Measurements from ENCODE around the gene CLEC1A.

The CLEC1A gene

GRCh38 chr12:10101042-10101579, 2.3 kb upstream of the CLEC1A start:
- DNase-seq (ENCODE audit: low spot score) = no peak

- no peak for DNase-seq (ENCODE audit: low spot score)
Measured at GRCh38 chr12:10097521-10097920, 1.3 kb downstream of the CLEC1A start.

GRCh38 chr12:10095971-10096370, 2.8 kb downstream of the CLEC1A start:
- no peak for DNase-seq (ENCODE audit: low spot score)

DNA sequence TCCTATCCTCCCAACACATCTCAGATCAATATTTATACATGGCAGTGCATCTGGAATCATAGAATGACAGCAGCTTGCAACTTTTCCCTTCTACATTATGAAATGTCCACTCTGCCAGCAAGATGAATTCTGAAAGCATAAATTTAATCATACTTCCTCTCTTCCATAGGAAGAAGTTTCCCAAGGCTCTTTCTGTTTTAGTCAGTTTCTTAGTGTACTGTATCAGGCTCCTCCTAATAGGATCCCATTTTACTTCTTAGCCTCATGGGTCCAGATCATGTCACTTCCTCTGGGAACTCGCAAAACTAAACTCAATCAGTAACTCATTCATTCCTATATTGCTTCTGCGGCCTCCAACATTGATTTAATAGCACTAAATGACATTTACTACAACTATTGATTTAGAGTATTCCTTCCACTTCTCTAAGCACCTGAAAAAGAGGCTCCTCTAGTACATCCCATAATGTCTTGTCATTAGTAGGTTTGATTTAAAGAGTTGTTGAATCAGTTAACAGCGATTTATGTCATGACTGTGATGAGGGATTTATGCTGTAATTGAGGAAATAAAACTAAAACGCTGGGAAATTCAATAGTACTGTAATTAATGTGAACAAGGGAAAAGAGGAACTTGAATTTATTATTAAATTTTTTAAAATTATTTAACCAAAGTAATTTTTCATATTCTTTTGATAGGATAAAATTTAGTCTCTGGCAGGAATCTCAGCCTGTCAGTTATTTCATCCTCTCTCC, 4.0 kb downstream of the CLEC1A start:
- DNase-seq (ENCODE audit: low spot score) = no peak

DNA sequence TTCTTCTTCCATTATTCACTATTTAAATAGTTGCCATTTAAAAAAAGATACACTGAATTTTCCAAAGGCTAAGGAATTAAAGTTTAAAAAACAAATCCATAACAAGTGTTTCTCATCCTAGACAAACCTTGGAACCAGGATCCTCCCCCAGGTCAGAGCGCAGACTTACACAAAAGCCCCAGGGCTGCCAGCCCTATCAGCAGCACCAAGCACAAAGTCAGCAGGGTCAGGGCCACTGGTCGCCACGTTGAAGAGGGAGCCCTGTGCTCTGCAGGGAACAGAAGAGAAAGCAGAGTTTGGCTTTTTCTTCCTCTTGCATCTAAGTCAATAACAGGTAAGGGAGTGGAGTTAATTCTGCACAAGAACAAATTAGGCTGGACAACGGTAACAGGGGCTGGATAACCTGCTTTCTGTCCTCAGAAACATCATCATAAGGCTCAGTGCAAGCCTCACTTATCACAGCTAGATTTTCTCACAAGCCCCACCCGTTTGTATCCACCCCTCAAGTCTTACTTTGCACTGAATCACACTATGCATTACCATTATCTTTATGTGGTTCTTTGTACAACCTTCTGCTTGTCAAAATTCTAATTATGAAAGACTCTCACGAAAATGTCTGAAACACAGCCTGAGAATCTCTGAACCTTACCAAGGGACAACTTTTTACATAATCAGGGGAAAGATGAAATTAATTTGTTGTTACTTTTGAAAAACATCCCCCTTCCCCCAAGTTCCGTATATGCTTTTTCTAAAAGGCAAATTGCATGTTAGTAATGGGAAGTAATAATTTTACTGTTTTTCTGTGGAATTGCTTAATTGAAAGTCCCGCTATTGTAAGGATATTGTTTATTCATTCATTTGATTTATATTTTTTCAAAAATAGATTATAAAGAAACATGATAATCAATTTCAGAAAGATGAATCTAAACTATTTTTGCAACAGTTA, 9.6 kb downstream of the CLEC1A start:
- no peak for DNase-seq (ENCODE audit: low spot score)

DNA sequence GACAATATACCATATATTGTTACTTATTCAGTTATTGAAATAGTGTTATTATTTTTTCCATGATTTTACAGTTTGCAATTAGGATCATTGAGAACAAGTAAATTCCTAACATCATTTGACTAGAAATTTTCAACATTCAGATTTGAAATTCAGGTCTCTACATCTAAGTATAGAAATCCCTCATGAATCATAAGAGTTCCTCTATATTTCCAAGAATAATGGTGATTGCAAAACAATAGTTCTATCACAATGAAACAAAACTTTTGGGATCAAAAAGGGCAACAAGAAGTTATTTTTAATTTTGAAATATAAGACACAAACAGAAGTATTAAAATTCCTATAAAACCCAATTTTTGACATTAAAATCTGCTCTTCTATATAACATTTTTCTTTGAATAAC, 10.8 kb downstream of the CLEC1A start:
- DNase-seq (ENCODE audit: low spot score) = no peak

GRCh38 chr12:10086387-10086786, 12.4 kb downstream of the CLEC1A start:
- no peak for DNase-seq (ENCODE audit: low spot score)

DNA sequence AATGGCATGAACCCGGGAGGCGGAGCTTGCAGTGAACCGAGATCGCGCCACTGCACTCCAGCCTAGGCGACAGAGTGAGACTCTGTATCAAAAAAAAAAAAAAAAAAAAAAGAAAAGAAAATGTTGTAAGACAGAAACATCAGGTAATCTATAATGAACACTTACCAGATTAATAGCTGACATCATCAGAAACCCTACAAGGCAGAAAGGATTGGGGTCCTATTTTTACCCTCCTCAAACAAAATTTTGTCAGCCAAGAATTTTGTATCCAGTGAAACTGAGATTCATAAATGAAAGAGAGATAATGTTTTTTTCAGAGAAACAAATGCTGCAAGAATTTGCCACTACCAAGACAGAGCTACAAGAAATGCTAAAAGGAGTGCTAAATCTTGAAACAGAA, 14.1 kb downstream of the CLEC1A start:
- no peak for DNase-seq (ENCODE audit: low spot score)

DNA sequence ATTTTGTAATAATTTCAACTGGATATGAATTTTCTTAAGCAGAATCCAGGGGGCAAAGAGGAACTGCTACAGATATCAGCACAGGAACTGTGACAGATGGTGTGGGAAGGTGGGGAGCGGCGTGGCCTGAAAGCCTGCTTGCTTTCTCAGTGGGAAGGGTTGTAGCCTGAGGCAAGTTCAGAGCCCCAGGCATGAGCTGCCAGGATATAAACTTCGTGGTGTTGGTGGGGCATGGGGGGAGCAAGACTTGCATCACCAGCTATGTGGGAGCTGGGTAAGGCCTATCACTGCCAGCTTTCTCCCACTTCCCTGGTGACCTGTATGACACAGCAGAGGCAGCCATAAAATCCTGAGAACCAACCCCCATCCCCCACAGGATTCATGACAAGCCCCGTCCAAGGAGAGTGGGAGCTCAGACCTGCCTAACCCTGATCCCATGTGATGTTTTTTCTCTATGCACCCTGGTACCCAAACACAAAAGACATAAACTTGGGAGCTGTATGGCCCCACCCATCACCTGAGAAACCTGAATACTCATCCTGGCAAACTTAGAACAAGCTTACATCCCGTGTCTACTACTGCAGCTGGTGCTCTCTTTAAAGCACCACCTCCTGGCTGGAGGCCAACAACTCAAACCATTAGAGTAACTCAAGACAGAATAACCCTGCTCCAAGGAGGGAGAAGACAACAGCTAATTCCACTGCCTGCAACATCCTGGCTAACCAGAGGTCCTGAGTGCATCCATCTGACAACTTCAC, 16.5 kb downstream of the CLEC1A start:
- no peak for DNase-seq (ENCODE audit: low spot score)

DNA sequence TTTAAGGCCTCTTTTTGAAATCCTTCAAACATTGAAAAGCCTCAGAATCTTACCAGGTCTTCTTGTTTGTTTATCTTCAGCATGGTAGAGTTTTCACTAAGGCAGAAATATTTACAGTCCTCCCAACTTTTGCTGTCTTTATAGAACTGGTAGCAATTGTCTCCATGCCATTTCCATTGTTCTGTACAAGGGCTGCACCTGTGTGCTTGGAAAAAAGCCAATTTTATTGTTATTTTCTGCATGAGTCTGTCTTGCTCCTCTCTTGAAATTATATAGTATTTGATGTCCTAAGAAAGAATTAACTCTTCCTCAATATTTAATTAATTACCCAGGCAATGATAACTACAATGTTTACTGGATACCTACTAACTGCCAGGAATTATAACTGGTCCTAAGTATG, 23.3 kb downstream of the CLEC1A start:
- no peak for DNase-seq (ENCODE audit: low spot score)

- no peak for DNase-seq (ENCODE audit: low spot score)
Measured at GRCh38 chr12:10073261-10073660, 25.5 kb downstream of the CLEC1A start.

DNA sequence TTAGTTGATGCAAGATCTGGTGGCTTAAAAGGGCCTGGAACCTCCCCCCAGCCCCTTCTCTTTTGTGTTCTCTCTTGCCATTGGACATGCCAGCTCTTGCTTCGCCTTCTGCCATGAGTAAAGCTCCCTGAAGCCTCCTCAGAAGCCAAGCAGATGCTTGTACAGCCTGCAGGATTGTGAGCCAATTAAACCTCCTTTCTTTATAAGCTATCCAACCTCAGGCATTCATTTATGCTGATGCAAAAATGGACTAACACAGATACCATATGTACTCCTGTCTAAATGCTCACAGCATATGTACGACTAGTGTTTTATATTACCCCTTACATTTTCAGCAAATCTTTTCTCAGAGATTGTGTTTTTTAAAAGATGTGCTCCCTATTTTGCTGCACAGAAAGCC, 26.7 kb downstream of the CLEC1A start:
- no peak for DNase-seq (ENCODE audit: low spot score)

GRCh38 chr12:10070380-10070779, 28.4 kb downstream of the CLEC1A start:
- no peak for DNase-seq (ENCODE audit: low spot score)

DNA sequence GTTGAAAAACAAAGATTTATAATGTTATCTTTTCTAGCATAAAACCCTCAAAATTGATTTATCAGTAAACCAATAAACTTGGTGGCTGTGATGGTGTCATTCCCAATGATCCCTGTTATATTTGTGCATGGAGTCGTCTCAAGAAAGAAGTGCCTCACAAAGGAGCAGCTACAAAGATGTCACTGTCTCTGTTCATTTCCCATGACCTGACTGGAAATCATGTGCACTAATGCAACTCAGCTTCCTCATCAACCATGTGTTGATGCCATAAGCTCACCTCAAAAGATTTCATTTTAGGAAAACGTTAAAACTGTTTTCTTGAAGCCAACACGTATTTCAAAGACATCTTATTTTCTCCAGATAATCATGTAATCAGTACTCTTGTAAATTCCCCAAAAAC, 28.8 kb downstream of the CLEC1A start:
- no peak for DNase-seq (ENCODE audit: low spot score)

DNA sequence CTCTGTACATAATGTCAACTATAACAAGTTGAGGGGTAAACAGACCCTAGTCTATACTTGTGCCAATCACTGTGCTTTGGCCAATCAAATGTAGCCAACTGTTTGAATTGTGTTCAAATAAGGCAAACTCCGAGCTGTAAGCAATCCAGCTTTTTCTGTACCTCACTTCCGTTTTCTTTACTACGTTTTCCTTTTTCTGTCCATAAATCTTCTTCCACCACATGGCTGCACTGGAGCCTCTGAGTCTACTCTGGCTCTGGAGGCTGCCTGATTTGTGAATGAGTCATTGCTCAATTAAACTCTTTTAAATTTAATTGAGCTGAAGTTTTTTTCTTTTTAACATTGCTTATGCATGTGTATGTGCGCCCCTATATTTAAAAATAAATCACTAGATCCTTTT, 29.7 kb downstream of the CLEC1A start:
- no peak for DNase-seq (ENCODE audit: low spot score)

GRCh38 chr12:10068644-10069043, 30.1 kb downstream of the CLEC1A start:
- DNase-seq (ENCODE audit: low spot score) = no peak

DNA sequence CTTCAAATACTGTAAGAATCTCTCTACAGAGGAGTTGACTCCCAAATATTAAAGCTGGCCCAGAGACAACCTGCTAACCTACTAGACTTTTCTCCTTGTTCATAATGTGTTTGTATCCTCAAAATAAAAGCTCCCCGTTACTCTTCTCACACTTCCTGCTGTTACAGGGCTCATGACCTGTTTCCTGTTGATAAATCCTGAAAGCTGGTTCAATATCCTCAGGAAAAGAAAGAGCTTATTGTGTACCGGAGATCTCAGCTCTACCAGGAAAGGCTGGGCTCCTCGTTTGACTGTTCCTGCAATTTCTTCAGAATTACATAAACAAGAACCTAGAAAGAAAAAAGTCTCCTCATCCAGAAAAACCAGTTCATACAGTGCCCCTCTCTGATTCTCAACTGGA, 30.8 kb downstream of the CLEC1A start:
- no peak for DNase-seq (ENCODE audit: low spot score)

GRCh38 chr12:10067264-10067663, 31.5 kb downstream of the CLEC1A start:
- no peak for DNase-seq (ENCODE audit: low spot score)

- no peak for DNase-seq (ENCODE audit: low spot score)
Measured at GRCh38 chr12:10065241-10065640, 33.5 kb downstream of the CLEC1A start.

DNA sequence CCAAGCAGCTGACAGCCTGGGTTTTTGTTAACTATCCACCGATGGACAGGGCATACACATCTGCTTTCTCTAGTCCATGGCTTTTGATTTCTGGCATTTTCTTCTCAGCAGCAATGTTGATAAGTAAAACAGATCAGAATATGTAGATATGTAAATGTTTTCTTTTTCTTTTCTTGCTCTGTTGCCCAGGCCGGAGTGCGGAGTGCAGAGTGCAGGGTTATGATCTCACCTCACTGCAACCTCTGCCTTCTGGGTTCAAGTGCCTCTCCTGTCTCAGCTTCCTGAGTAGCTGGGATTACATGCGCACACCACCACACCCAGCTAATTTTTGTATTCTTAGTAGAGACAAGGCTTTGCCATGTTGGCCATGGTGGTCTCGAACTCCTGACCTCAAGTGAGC, 40.4 kb downstream of the CLEC1A start:
- DNase-seq (ENCODE audit: low spot score) = no peak

GRCh38 chr12:10052193-10052913, 46.4 kb downstream of the CLEC1A start:
- no peak for DNase-seq (ENCODE audit: low spot score)
